Activated naive CD8-positive, alpha-beta T cell (primary cell): ENCODE data around the gene ABLIM2.

Experiments
- H3K27ac Mint-ChIP-seq: one replicate; pipeline ENCODE4 v1.8.0; 2021; ENCODE audit warnings: mixed read lengths
- H3K27me3 Mint-ChIP-seq: one replicate; pipeline ENCODE4 v1.8.0; 2021; ENCODE audit warnings: mixed read lengths
- H3K36me3 Mint-ChIP-seq: one replicate; pipeline ENCODE4 v1.8.0; 2021; ENCODE audit warnings: mixed read lengths
- H3K4me1 Mint-ChIP-seq: one replicate; pipeline ENCODE4 v1.8.0; 2021; ENCODE audit warnings: low read depth, mixed read lengths
- H3K4me3 Mint-ChIP-seq: one replicate; pipeline ENCODE4 v1.8.0; 2021; ENCODE audit warnings: mild to moderate bottlenecking, mixed read lengths
- H3K9me3 Mint-ChIP-seq: one replicate; pipeline ENCODE4 v1.8.0; 2021; ENCODE audit warnings: low read depth, mixed read lengths

ABLIM2 gene

GRCh38 chr4:8073206-8073863 lies 85.3 kb downstream of the ABLIM2 start:
- H3K36me3 Mint-ChIP-seq, result no peaks in the 10 kb centered on the region
- H3K9me3 Mint-ChIP-seq, result no peaks in the 10 kb centered on the region
- H3K27ac Mint-ChIP-seq, result no peak overlapping the region
- peaks cover 4% of the 10 kb centered on the region for H3K27me3 Mint-ChIP-seq
- no peaks in the 10 kb centered on the region for H3K4me1 Mint-ChIP-seq
- no peak overlapping the region for H3K4me3 Mint-ChIP-seq

- Mint-ChIP-seq H3K4me3 (no peak overlapping the region), H3K27ac (no peak overlapping the region), H3K4me1 (no peaks in the 10 kb centered on the region), H3K9me3 (no peaks in the 10 kb centered on the region), H3K36me3 (no peaks in the 10 kb centered on the region), H3K27me3 (peaks cover 4% of the 10 kb centered on the region)
These were observed 86.2 kb downstream of the ABLIM2 start for GRCh38 chr4:8072235-8072968.

GRCh38 chr4:8071766-8072165 lies 86.8 kb downstream of the ABLIM2 start:
- H3K4me1 Mint-ChIP-seq, result no peaks in the 10 kb centered on the region
- no peak overlapping the region for H3K4me3 Mint-ChIP-seq
- H3K9me3 Mint-ChIP-seq, result no peaks in the 10 kb centered on the region
- H3K27ac Mint-ChIP-seq, result no peak overlapping the region
- H3K36me3 Mint-ChIP-seq, result no peaks in the 10 kb centered on the region
- H3K27me3 Mint-ChIP-seq, result peaks cover 4% of the 10 kb centered on the region

DNA sequence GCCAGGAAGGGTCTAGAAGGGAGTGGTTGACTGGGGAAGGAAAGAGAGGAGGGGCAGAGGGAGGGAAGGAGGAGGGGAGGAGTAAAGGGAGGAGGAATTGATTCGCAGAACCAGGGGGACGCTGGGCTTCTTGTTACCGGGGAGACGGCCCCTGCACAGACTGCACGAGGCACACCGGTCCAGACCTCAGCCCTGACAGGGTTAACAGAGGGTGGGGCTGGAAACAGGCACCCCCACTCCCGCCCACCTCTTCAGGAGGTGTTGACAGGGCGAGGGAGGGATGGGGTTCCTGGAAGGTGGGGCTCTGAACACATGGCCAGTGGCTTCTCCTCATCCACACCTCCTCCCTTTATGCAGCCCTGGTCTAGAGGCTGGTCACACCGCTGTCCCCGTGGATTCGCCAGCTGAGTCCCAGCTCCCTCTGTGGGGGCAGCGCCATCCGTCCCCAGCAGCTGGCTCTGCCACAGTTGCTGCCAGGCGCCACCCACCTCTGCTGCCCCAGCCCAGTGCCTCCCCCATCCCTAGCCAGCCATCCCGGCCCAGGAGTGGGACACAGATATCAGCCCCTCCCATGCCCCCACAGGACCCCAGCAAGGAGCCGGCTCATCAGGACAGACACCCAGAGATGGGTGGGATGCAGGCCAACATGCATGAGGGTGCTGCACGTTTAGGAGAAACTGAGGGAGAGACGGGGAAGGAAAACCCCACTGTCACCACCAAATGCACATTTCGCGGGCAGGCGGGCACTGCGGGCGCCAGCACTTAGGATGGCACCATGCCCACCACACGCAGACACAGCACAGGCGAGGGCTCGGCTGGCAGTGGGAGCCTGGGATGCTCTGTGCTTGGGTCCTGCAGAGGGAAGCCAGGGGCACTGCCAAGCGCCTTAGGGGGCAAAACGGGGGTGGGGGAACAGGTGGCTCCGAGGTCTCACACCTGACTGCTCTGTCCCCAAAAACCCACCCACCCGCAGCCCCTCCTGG lies 87.6 kb downstream of the ABLIM2 start:
- Mint-ChIP-seq H3K27me3 (peaks cover 4% of the 10 kb centered on the region), H3K27ac (no peak overlapping the region), H3K4me3 (no peak overlapping the region), H3K36me3 (peaks cover 3% of the 10 kb centered on the region), H3K4me1 (no peaks in the 10 kb centered on the region), H3K9me3 (no peaks in the 10 kb centered on the region)

DNA sequence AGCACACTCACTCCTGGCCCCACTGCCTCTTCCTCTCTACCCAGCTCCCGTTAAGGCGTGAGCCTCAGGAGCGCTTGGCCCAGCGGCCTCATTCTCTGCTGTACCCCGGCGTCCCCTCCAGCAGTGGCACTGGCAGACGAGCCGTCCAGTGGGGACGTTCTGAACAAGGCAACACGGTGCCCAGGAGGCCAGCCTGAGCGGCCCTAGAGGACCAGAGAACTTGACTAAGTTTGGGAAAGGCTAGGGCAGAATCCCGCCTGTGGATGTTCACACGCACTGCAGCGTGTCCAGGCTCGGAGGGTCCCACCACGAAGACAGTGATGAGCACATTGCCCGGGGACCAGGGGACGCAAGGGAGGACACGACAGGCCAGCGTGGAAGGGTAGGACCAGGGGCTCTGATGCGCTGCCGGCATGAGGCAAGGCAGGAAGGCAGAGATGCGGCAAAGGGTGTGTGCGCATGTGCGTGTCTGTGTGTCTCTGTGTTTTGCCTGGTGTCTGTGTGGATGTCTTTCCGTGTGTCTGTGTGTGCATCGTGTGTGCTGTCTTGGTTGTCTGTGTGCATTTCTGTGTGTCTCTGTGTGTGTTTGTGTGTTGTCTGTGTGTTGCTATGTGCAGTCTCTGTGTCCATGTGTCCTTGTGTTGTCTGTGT lies 89.4 kb downstream of the ABLIM2 start:
- H3K9me3 Mint-ChIP-seq, result peaks cover 6% of the 10 kb centered on the region
- H3K27me3 Mint-ChIP-seq, result peaks cover 4% of the 10 kb centered on the region
- H3K27ac Mint-ChIP-seq, result no peak overlapping the region
- H3K36me3 Mint-ChIP-seq, result peaks cover 9% of the 10 kb centered on the region
- H3K4me3 Mint-ChIP-seq, result no peak overlapping the region
- no peaks in the 10 kb centered on the region for H3K4me1 Mint-ChIP-seq

- Mint-ChIP-seq H3K27me3 (peaks cover 4% of the 10 kb centered on the region), H3K4me1 (no peaks in the 10 kb centered on the region), H3K36me3 (peaks cover 12% of the 10 kb centered on the region), H3K4me3 (no peak overlapping the region), H3K27ac (no peak overlapping the region), H3K9me3 (peaks cover 14% of the 10 kb centered on the region)
These were observed 90.4 kb downstream of the ABLIM2 start for GRCh38 chr4:8067945-8068896.

DNA sequence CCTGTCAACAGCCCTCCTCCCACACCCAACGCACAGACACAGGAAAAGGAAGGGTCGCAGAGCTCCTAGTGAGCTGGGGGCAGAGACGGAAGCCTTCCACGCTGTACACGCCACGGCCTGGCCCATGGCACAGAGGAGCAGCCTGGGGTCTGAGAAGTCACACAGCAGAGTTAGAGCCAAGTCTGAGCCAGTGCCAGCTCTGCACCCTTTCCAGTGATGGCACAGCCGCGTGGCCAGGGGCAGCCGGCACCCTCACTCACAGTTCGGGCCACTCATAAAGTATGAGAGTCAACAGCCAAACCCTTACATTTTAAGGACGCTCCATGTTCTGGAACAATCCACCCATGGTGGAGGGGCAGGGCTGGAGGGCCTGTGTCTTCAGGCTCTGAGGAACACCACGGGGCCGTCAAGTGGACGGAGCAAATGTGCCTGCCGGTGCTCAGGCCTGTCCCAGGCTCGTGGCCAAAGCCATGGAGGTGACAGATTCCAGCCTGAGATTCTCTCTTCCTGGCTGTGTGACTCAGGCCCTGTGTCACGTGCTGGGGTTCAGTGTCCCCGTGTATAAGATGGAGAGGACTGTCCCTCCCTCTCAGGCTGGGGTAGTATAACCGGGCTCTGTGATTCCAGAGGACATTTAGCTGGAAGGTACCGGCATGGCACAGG lies 91.2 kb downstream of the ABLIM2 start:
- H3K36me3 Mint-ChIP-seq, result peaks cover 12% of the 10 kb centered on the region
- peaks cover 15% of the 10 kb centered on the region for H3K9me3 Mint-ChIP-seq
- no peaks in the 10 kb centered on the region for H3K4me1 Mint-ChIP-seq
- H3K4me3 Mint-ChIP-seq, result no peak overlapping the region
- H3K27me3 Mint-ChIP-seq, result no peaks in the 10 kb centered on the region
- H3K27ac Mint-ChIP-seq, result no peak overlapping the region

- no peak overlapping the region for H3K27ac Mint-ChIP-seq
- no peak overlapping the region for H3K4me3 Mint-ChIP-seq
- H3K9me3 Mint-ChIP-seq, result peaks cover 15% of the 10 kb centered on the region
- H3K27me3 Mint-ChIP-seq, result no peaks in the 10 kb centered on the region
- H3K36me3 Mint-ChIP-seq, result peaks cover 12% of the 10 kb centered on the region
- no peaks in the 10 kb centered on the region for H3K4me1 Mint-ChIP-seq
These were observed 92.2 kb downstream of the ABLIM2 start for GRCh38 chr4:8066336-8066931.

GRCh38 chr4:8063974-8064563 lies 94.5 kb downstream of the ABLIM2 start:
- Mint-ChIP-seq H3K36me3 (peaks cover 15% of the 10 kb centered on the region), H3K27me3 (no peaks in the 10 kb centered on the region), H3K4me1 (no peaks in the 10 kb centered on the region), H3K4me3 (no peak overlapping the region), H3K27ac (no peak overlapping the region), H3K9me3 (peaks cover 15% of the 10 kb centered on the region)

GRCh38 chr4:8061573-8061972 lies 97.0 kb downstream of the ABLIM2 start:
- peaks cover 15% of the 10 kb centered on the region for H3K9me3 Mint-ChIP-seq
- H3K27me3 Mint-ChIP-seq, result no peaks in the 10 kb centered on the region
- no peaks in the 10 kb centered on the region for H3K4me1 Mint-ChIP-seq
- H3K4me3 Mint-ChIP-seq, result no peak overlapping the region
- peaks cover 22% of the 10 kb centered on the region for H3K36me3 Mint-ChIP-seq
- no peak overlapping the region for H3K27ac Mint-ChIP-seq

- Mint-ChIP-seq H3K27ac (no peak overlapping the region), H3K9me3 (peaks cover 15% of the 10 kb centered on the region), H3K4me3 (no peak overlapping the region), H3K4me1 (no peaks in the 10 kb centered on the region), H3K27me3 (no peaks in the 10 kb centered on the region), H3K36me3 (peaks cover 19% of the 10 kb centered on the region)
These were observed 97.5 kb downstream of the ABLIM2 start for GRCh38 chr4:8061145-8061544.

GRCh38 chr4:8060632-8061031 lies 98.0 kb downstream of the ABLIM2 start:
- Mint-ChIP-seq H3K9me3 (peaks cover 15% of the 10 kb centered on the region), H3K27ac (no peak overlapping the region), H3K4me1 (no peaks in the 10 kb centered on the region), H3K4me3 (no peak overlapping the region), H3K27me3 (no peaks in the 10 kb centered on the region), H3K36me3 (peaks cover 19% of the 10 kb centered on the region)

GRCh38 chr4:8058031-8058479 lies 100.6 kb downstream of the ABLIM2 start:
- no peak overlapping the region for H3K4me3 Mint-ChIP-seq
- no peak overlapping the region for H3K27ac Mint-ChIP-seq
- no peaks in the 10 kb centered on the region for H3K4me1 Mint-ChIP-seq
- no peaks in the 10 kb centered on the region for H3K27me3 Mint-ChIP-seq
- no peaks in the 10 kb centered on the region for H3K9me3 Mint-ChIP-seq
- peaks cover 10% of the 10 kb centered on the region for H3K36me3 Mint-ChIP-seq
